Stimulated activated CD4-positive, alpha-beta T cell treated with anti-CD3 and anti-CD28 coated beads, TNF-alpha, amount 100 ng/mL, for 1 hour (primary cell): ENCODE results near the gene PRF1.
"Not testable (repeated sequence)": the region's sequence is repeated elsewhere in the genome, so short reads cannot be mapped to it uniquely, and the experiment has no call there.

ENCODE experiments used
- DNase-seq, 3 donors: peaks; one replicate each; pipeline ENCODE4 v3.0.0-alpha.2; 2020; ENCODE audit warnings: low read depth in 3 of 3, low spot score in 1 of 3

PRF1 gene

DNA sequence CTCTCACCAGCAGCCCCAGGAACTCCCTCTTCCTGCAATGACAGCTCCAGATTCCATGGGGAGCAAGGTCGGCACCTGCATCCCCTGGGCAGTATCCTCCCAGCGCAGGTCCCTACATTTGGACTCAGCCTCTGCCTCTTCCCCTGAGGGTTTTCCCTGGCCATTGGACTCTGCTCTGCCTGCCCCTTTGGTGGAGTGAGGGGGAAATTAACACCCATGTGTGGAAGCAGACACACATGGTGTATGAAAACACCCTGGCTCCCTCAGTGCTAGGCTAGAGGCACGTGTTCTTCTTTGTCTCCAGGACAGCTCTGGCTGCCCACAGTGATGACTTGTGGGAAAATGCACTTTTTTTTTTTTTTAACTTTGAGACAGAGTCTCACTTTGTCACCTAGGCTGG lies 8.4 kb downstream of the PRF1 start:
- DNase-seq: no peak

DNA sequence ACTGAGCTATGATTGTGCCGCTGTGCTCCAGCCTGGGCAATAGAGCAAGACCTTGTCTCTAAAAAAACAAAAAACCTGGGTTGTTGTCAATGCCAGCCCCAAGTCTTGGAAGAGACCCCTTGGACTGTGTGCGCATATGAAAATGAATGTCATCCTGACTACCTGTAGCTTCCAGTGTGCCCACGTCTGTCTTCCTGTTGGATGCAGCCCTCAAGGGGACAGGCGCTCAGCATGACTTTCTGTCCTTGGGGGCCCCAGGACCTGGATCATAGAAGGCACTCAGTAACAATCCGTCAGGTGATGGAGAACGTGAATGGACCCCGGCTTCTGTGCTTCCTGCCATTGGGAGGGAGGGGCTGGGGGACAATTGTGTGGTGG lies 9.0 kb downstream of the PRF1 start:
- DNase-seq: no peak

DNA sequence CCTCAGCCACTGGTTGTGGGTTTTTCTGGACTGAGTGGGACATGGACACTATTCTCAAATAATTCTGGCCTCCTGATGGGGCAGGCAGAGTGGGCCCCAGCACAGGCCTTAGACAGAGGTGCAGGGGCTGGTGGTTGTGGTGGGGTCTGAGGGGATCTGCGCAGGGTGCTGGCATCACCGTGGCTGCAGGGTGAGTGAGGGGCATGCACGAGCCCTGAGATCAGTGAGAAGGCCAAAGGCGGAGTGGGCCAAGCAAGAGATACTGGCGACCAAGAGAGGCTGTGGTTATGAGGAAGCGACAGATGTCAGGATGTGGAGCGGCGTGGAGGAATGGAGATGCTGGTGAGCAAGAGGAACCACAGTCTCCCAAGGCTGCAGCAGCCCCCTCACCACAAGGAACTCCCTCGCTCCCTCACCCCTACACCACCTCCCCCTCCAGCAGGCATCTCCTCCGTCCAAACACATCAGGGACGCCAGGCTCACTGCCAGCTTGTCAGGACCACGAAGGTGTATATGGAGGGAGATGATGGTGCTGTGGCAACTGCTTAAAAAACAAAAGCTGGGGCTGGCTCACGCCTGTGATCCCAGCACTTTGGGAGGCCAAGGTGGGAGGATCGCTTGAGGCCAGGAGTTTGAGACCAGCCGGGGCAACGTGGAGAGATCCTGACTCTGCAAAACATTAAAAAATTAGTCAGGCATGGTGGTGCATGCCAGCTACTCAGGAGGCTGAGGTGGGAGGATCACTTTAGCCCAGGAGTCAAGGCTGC lies 9.6 kb downstream of the PRF1 start:
- DNase-seq: no peak

DNA sequence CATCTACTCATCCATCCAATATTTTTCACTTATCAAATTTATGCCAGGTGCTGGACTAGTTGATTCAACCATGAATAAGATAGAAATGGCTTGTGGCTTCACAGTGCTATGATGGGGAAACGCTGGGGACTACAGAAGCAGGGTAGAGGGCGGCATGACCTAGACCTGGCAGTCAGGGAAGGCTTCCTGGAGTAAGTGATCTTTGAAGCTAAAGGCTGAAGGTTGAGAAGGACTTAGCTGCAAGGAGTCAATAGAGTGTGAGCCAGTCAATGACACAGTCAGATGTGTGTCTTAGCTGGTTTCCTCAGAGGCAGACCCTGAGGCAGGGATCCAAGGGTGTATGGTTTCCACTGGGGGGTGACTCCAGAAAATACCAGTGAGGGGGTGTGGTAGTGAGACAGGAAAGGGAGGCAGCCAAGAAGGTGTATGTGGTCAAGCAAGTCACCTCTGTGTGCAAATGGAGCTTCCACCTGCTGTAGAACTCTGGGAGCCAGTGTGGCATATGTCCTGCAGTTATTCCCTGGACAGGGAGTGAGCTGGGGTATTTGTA lies 10.3 kb downstream of the PRF1 start:
- no peak for DNase-seq

DNA sequence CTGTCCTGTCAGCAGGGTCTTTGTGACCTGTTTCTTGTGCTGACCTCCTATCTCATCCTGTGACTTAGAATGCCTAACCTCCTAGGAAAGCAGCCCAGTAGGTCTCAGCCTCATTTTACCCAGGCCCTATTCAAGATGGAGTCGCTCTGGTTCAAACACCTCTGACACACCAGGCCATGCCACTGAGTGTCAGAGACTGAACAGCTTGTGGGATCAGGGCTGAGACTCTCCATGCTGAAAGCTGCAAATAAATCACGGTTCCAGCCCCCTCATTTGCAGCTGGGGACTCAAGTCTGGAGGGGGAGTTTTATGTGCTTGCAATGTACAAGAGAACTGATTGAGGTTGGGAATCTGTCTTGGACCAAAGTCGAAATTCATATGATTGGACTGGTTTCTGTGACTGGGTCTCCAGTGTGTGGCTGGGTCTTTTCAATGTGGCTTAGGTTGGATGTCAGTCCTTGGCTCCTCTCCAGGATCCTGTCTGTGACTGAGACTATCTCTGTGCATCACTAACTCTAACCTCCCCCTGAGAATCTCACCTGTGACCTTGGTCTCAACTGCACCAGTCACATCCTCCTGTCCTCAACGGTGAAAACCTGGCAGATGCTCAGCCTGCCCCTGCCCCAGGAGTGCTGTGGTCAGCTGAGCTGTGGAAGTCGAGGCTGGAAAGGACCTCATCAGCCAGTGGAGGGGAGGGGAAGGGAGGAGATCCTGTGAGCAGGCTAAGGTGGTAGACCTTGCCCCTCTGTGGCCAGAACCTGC lies 11.7 kb downstream of the PRF1 start:
- DNase-seq: no peak

DNA sequence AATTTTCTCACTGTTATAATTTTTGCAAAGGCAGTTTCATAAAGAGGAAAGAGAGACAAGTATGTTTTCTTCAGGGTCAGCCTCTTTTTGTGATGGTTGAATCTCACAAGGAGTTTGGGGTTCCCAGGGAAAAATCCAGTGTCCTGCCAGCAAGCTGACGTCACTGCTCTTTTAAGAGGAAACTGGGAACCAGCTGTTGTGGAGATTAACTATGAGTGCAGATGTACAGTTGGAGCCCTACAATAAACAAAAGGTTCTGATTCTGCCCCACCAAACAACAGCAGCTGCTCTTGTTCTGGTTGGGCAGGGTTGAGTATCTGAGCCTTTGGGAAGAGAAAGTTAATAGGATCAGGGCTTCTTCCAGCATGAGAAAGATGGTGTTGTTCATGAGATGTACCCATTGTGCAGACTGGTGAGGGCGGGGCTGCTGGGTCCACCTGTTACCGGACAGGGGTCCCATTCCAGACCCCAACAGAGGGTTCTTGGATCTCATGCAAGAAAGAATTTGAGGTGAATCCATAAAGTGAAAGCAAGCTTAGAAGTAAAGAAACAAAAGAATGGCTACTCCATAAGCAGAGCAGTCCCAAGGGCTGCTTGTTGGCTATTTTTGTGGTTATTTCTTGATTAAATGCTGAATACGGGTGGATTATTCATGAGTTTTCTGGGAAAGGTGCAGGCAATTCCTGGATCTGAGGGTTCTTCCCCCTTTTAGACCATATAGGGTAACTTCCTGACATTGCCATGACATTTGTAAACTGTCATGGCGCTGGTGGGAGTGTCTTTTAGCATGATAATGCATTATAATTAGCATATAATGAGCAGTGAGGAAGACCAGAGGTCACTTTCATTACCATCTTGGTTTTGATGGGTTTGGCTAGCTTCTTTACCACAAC lies 12.5 kb downstream of the PRF1 start:
- DNase-seq: no peak

DNA sequence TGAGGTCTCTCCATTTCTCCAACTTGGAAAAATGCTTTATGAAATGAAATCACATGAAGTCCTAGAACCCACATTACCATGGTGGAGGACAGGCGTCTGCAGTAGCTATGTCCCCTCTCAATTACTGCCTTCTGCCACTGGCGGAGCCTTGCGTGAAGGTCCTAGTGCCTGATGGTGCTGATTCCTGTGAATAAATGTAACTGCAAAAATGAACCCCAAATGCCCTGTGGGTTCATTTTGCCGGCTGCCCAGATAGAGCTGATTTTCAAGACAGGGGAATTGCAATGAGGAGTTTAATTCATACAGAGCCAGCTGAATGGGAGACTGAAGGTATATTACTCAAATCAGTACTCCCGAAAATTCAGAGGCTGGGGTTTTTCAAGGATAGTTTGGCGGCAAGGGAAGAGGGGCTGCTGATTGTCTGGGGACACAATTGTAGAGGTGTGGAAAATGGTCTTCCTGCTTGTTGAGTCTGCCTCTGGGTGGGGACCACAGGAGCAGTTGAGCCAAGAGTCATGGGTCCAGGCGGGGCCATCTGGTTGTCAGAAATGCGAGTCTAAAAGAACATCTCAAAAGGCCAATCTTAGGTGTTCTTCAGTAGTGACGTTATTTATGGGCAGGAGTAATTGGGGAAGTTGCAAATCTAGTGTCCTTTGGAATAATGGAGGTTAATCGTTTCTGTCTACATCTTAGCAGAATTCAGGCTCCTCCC lies 13.5 kb downstream of the PRF1 start:
- DNase-seq: no peak

DNA sequence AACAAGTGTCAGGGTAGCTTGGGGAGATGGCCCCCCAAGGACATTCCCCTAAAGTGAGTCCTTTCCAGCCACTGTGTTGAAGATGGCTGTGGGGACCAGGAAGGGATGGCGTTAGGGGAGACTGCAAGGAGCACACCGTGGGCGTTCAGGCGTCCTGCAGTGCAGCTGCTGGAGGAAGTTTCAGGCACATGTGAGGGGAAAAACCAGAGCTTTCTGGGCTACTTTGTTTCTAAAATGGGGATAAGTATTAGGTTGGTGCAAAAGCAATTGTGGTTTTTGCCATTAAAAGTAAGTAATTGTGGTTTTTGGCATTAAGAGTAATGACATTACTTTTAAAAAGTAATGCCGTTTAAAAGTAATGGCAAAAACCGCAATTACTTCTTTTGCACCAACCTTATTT lies 14.3 kb downstream of the PRF1 start:
- no peak for DNase-seq

DNA sequence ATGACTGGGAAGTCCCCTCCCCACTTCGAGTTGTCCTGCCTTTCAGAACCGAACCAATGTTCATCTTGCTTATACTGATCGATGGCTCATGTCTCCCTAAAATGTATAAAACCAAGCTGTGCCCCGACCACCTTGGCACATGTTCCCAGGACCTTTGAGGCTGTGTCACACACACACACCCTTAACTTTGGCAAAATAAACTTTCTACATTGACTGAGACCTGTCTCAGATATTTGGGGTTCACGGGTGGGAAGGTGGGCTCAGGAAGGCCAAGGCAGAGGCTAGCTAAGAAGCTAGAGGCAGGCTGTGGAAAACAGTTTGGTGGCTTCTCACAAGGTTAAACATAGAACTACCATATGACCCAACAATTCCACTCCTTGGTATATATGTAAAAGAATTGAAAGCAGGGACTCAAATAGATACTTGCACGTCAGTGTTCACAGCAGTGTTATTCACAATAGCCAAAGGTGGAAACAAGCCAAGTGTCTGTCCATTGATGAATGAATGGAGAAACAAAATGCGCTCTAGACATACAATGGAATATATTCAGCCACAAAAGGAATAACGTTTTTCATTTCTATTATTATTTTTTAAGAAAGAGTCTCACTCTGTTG lies 15.4 kb downstream of the PRF1 start:
- no peak for DNase-seq

DNA sequence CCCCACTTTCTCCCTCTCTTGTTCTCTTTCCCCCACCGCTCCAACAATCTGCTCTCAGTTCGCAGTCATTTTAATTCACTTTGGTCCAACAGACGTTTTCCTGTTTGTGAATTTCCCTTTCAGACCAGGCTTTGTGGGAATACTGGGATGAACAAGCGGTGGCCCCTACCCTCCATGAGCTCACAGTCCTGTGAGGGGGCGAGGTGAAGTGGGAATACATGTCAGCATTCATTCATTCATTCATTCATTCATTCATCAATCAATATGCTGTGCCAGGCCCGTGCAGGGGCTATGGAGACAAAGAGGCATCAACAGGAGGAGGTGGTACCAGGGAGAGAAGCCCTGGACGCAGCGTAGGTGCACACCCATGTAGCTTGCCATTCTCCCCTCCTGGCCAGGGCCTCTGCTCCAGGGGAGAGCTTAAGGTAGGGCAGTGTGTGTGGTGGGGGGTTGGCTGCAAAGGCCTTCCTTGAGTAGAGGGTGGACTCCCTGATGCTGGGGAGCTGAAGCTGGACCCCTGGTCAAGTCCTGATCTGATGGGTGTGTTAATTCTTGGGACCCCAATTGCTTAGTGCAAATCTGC lies 16.1 kb downstream of the PRF1 start:
- DNase-seq: no peak

DNA sequence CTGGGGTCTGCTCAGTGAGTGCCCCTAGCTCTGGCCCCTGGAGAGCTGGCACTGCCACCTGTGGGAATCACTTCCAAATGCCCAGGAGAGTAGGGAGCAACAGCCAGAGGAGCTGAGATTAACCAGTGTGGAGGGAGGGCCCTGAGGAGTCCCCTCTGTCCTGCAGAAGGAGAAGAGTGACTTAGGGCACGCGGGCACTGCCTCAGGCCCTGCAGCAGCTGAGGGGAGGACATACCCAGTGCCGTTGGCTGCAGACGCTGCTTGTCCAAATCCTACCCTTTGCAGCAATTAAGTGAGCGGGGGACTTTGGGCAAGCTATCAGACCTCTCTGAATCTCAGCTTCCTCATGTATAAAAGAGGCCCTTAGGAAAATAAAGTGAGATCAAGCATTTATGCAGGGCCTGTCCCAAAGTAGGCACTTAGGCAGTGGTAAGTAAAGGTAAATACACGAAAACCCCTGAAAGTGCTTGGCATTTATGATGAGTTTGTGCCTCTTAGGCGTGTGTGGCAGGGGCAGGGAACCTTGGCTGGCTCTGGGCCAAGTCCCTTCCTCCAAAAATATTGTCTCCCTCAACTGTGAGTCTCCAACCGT lies 16.9 kb downstream of the PRF1 start:
- DNase-seq: no peak

DNA sequence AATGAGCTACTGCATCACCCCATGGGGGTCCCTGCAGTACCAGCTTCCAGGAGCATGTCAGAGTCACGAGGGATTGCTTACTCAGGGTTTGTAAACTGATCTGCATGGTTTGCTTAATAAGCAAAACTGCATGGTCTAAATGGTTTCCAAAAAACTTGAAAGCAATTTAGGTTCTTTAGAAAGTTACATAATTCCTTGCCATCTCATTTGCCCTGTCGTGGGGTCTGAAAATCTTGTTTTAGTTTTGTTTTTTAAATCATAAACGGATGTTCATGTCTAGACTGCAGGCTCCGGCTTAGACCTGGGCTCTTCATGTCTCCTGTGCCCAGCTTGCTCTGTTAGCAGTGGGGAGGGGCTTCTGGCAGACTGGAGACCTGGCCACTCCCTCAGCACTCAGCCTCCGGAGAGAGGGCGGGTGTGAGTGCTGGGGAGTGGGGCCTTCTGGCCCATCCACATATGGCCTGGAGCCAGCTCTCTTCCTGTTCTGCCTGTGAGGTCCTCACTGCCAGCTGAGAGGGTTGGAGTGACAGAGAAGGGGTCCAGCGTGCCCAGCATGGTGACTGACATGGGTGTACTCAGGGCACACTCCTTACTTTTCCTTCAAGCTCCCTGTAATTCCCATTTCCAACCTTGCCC lies 17.5 kb downstream of the PRF1 start:
- DNase-seq: no peak

DNA sequence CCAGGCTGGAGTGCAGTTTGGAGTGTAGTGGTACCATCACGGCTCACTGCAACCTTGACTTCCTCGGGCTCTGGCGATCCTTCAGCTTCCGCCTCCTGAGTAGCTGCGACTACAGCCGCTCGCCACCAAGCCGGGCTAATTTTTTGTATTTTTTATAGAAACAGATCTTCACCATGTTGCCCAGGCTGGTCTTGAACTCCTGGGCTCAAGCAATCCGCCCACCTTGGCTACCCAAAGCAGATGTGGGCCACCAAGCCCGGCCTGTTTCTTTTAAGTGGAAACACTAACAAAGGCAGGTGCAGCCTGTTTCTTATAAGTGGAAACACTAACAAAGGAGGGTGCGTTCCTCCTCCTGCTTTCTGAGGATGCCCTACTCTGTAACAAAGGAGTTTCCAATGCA lies 18.2 kb downstream of the PRF1 start:
- no peak for DNase-seq

DNA sequence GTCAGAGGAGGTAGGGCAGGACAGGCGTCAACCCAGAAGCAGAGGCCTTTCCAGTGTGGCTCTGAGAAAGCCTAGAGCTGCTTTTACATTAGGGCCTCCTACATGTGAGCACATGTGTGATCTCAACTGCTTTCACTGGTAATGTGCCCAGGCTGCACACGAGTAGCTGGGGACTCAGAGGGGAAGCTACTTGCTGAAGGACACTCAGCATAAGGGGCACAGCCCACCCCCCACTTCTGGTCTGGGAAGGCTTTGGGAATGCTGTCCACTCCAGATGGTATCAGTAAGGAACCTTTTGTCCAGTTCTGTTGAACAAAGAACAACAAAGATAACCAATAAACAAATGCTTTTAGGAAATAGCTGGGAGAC lies 18.9 kb downstream of the PRF1 start:
- no peak for DNase-seq

DNA sequence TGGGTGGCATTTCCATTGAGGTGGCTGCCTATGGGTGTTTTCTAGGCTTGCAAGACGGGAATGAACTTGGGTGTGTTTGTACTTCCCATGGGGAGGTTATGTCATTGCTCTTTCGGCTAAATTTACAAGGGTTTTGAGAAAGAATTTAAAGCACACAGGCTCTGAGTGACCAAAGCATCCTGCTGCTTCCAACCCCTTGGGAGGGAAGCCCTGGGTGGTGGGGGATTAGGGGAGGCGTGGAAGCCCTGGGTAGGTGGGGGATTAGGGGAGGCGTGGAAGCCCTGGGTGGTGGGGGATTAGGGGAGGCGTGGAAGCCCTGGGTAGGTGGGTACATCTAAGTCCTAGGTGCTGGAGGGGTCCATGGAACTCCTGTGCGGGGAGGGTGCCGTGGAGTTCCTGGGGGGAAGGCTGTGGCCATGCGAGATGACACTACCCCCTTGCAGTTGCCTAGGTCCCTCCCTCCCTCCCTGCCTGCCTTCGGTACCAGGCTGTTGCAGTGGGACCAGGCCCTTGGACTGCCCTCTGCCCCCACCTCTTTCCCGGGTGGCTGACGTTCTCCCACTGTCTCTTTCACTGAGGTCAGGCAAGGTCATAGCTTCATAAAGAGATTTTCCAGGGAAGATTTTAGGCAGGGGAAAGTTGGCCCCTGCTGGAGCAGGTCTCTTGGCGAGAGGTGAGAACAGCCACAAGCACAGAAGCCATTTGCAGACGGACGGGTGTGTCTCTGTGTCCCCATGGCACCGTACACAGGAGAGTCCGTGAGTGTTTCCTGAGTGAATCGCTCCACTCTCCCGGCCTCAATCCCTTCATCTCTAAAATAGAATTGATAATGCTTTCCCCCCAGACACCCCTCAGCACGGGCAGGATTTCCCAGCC lies 19.5 kb downstream of the PRF1 start:
- DNase-seq: no peak

DNA sequence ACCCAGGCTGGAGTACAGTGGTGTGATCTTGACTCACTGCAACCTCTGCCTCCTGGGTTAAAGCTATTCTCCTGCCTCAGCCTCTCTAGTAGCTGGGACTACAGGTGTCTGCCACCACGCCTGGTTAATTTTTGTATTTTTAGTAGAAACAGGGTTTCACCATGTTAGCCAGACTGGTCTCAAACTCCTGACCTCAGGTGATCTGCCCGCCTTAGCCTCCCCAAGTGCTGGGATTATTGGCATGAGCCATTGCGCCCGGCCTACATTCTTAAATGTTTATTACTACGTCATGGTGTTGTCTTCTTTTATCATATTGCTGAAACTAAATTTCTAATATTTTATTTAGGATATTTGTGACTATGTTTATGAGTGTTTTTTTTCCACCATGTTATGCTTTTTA lies 21.4 kb downstream of the PRF1 start:
- not testable (repeated sequence) for DNase-seq

DNA sequence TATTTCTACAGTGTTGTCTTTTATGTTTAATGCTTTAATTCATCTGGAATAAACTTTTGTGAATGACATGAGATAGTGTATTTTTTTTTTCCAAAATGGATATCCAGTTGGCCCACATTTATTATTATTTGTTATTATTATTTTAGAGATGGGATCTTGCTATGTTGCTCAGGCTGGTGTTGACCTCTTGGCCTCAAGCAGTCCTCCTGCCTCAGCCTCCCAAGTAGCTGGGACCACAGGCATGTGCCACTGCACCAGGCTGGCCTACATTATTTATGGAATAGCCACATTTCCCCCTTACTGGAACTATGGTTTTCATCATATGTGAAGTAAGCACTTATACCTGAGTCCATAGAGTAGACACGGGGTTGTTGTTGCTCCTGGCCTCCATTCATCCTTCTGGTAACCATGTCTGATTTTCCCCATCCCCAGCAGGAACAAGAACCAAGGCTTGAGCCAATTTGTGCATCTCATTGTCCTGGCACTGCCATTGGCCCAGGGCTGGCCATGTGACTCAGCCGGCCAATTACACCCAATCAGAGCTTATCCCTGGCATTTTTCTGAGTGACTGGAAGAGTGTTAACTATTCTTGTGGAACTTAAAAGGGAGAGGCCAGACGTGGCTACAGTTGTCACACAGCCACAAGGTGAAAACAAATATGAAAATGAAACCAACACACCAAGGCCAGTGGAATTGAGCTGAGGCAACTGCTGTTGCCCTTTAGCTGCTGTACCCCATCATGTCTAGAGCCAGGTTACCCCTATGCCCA lies 23.1 kb downstream of the PRF1 start:
- no peak for DNase-seq
